Naive B cell (primary cell): ENCODE results near the gene ECE1. TPM values are rescaled to one million over a fixed set of nuclear protein-coding genes. Genes with fewer than 3 reads are reported as not detected.

Source experiments
- ATAC-seq, 2 donors: fragments of 150-1000 bp; cut with Tn5 transposase; 2 replicates each; pipeline ENCODE4 v1.10.0; 2021; ENCODE audit warnings: low read depth in 2 of 2, mild to moderate bottlenecking in 2 of 2, moderate library complexity in 2 of 2
- DNase-seq: peaks from one replicate; pipeline ENCODE4 v3.0.0; 2022
- H3K27ac Mint-ChIP-seq, 6 donors: one replicate each; pipeline ENCODE4 v1.8.0; 2020 to 2022; ENCODE audit warnings: mild to moderate bottlenecking in 6 of 6, mixed read lengths in 6 of 6, moderate library complexity in 5 of 6, inconsistent platforms in 2 of 6
- H3K27me3 Mint-ChIP-seq, 3 donors: one replicate each; pipeline ENCODE4 v1.8.0; 2021 to 2022; ENCODE audit warnings: mixed read lengths in 3 of 3, mild to moderate bottlenecking in 1 of 3
- H3K36me3 Mint-ChIP-seq, 2 donors: one replicate each; pipeline ENCODE4 v1.8.0; 2020 to 2022; ENCODE audit warnings: mixed read lengths in 2 of 2, inconsistent platforms in 1 of 2, mild to moderate bottlenecking in 1 of 2
- H3K4me1 Mint-ChIP-seq, 3 donors: one replicate each; pipeline ENCODE4 v1.8.0; 2020 to 2022; ENCODE audit warnings: mixed read lengths in 3 of 3, inconsistent platforms in 1 of 3, mild to moderate bottlenecking in 1 of 3, moderate library complexity in 1 of 3
- H3K4me3 Mint-ChIP-seq, 8 donors: one replicate each; pipeline ENCODE4 v1.8.0; 2020 to 2022; ENCODE audit warnings: mild to moderate bottlenecking in 8 of 8, mixed read lengths in 8 of 8, moderate library complexity in 8 of 8, inconsistent platforms in 2 of 8
- H3K9me3 Mint-ChIP-seq, 7 donors: one replicate each; pipeline ENCODE4 v1.8.0; 2020 to 2022; ENCODE audit warnings: mixed read lengths in 7 of 7, mild to moderate bottlenecking in 5 of 7, inconsistent platforms in 2 of 7, moderate library complexity in 1 of 7
- polyA plus RNA-seq, 6 donors: library from polyadenylated mRNA; unstranded; fragments of 300-500 nt; fragmentation: Illumina TruSeq; gene quantifications; one replicate each; pipeline ENCODE4 v1.2.3, GENCODE V29; 2021; ENCODE audit warnings: low read depth in 6 of 6

Gene ECE1
- polyA plus RNA-seq, 6 donors from 2014 or later, result 6.9 to 44.5 (median 20.8) TPM

GRCh38 chr1:21332554-21333311, 42.5 kb upstream of the ECE1 start:
- Mint-ChIP-seq H3K36me3 (peaks cover 4 to 7% of the 10 kb centered on the region in 2 donors), H3K9me3 (peaks cover 0 to 2% (median 0%) of the 10 kb centered on the region in 7 donors), H3K4me3 (peak overlapping the region in 3 of 8 donors; percentile 12 to 32 (median 15)), H3K4me1 (peaks cover 43 to 85% (median 64%) of the 10 kb centered on the region in 3 donors), H3K27me3 (no peaks in the 10 kb centered on the region), H3K27ac (peak overlapping the region; percentile 67 to 99 (median 88))
- ATAC-seq (no peak), DNase-seq (no peak)

DNA sequence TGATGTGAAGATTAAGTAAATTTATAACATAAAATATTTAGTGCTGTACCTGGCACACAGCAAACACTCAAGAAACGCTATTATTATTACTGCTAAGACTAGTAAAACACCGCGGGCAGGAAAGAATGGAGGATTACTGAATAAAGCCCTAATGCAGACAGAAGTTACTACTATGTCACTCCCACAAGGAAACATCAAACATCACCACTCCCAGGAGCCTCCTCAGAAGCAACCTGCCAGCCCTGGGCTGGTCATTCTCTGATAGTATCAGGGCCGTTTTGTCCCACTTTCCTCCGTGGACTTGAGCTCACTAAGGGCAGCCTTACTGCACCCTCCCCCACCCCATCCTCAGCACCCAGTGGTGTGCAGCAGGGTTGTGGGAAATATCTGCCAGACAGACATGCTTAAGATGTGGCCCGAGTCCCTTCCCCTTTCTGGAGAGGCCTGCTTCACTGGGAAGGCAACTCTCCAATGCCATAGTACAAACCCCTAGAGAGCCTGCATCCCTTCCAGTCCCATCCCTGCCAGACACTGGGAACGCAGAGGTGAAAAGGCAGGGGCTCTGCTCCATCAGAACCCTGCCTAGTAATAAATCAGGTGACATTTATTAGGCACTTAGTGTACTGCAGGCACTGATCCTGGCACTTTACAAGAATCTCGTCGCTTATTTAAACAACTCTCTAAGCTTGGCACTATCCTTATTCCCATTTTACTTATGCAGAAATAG, 41.7 kb upstream of the ECE1 start:
- Mint-ChIP-seq H3K27ac (peak overlapping the region; percentile 15 to 99 (median 79)), H3K4me1 (peaks cover 39 to 84% (median 55%) of the 10 kb centered on the region in 3 donors), H3K36me3 (peaks cover 4 to 8% of the 10 kb centered on the region in 2 donors), H3K27me3 (no peaks in the 10 kb centered on the region), H3K4me3 (peak overlapping the region in 3 of 8 donors; percentile 1 to 42 (median 15)), H3K9me3 (peaks cover 0 to 2% (median 0%) of the 10 kb centered on the region in 7 donors)
- DNase-seq (no peak), ATAC-seq (no peak)

GRCh38 chr1:21330544-21330943, 40.3 kb upstream of the ECE1 start:
- Mint-ChIP-seq H3K27ac (peak overlapping the region; percentile 29 to 88 (median 60)), H3K4me3 (no peak overlapping the region), H3K9me3 (peaks cover 0 to 2% (median 0%) of the 10 kb centered on the region in 7 donors), H3K4me1 (peaks cover 44 to 83% (median 60%) of the 10 kb centered on the region in 3 donors), H3K36me3 (peaks cover 4 to 8% of the 10 kb centered on the region in 2 donors), H3K27me3 (no peaks in the 10 kb centered on the region)
- ATAC-seq (no peak), DNase-seq (no peak)

GRCh38 chr1:21329209-21329844, 39.1 kb upstream of the ECE1 start:
- Mint-ChIP-seq H3K27me3 (no peaks in the 10 kb centered on the region), H3K9me3 (peaks cover 0 to 2% (median 0%) of the 10 kb centered on the region in 7 donors), H3K27ac (peak overlapping the region; percentile 44 to 94 (median 90)), H3K4me3 (peak overlapping the region in 1 of 8 donors; percentile 72), H3K4me1 (peaks cover 45 to 83% (median 60%) of the 10 kb centered on the region in 3 donors), H3K36me3 (peaks cover 4 to 8% of the 10 kb centered on the region in 2 donors)
- no peak for ATAC-seq
- DNase-seq, result no peak

DNA sequence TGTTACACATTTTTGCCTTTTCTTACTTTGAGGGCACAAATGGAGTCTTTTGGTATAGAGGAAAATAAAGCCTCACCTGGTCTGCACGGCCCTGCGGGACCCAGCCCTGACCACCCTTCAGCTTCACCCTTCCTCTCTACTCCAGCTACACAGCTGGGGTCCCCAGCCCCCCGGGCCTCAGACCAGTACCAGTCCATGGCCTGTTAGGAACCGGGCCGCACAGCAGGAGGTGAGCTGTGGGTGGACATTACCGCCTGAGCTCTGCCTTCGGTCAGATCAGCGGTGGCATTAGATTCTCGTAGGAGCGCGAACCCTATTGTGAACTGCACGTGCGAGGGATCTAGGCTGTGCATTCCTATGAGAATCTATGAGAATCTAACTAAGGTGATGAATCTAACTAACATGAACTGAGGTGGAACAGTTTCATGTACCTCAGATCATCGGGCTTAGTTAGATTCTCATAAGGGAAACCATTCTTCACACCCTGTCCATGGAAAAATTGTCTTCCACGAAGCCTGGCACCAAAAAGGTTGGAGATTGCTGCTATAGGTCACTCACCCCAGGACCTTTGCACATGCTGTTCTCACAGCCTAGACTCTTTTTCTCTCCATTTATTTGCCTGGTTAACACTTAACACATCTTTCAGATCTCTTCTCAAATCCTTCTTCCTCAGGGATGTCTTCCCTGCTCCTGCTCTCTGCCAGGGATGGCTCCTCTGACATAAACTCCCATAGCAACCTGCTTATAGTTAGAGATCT, 37.5 kb upstream of the ECE1 start:
- Mint-ChIP-seq H3K27me3 (no peaks in the 10 kb centered on the region), H3K4me3 (no peak overlapping the region), H3K4me1 (peaks cover 45 to 81% (median 59%) of the 10 kb centered on the region in 3 donors), H3K9me3 (peaks cover 0 to 2% (median 0%) of the 10 kb centered on the region in 7 donors), H3K36me3 (peaks cover 4 to 8% of the 10 kb centered on the region in 2 donors), H3K27ac (peak overlapping the region; percentile 13 to 88 (median 76))
- no peak for DNase-seq
- ATAC-seq, result no peak

GRCh38 chr1:21326861-21327344, 36.6 kb upstream of the ECE1 start:
- no peak for DNase-seq
- Mint-ChIP-seq H3K36me3 (peaks cover 4 to 8% of the 10 kb centered on the region in 2 donors), H3K27ac (peak overlapping the region; percentile 42 to 96 (median 81)), H3K4me3 (peak overlapping the region in 1 of 8 donors; percentile 2), H3K4me1 (peaks cover 50 to 79% (median 60%) of the 10 kb centered on the region in 3 donors), H3K27me3 (no peaks in the 10 kb centered on the region), H3K9me3 (peaks cover 0 to 2% (median 0%) of the 10 kb centered on the region in 7 donors)
- ATAC-seq, result no peak

DNA sequence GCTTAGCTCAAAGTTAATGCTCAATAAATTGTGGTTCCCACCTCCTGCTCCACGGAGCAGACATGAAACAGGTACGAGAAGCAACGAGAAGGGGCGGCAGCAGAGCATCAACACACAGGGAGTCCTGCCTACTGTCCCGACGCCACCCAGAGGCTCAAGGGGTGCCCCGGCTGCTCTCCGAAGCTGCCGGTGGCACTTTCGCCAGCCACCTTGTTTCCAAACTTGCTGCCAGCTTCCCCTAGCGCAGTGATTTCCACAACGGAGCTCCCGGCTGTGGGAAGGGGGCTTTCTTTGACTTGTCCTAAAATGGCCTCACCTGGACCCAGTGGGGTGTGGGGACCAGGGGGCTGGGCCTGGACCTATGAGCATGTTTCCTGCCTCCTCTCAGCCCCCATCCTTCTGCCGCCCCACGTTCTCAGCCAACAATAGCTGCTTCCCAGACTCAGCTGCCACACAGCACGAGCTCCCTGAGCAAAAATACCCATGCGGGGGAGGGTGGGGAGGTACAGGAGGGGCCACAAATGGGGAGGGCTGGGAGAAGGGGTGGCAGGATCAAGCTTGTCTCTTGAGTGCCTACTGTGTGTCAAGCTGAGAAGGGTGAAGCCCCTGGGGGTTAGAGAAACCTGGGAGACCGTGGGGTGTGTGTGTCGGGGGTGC, 35.6 kb upstream of the ECE1 start:
- H3K4me1 Mint-ChIP-seq, result peaks cover 50 to 75% (median 61%) of the 10 kb centered on the region in 3 donors
- no peaks in the 10 kb centered on the region for H3K27me3 Mint-ChIP-seq
- peaks cover 0 to 2% (median 0%) of the 10 kb centered on the region in 7 donors for H3K9me3 Mint-ChIP-seq
- H3K36me3 Mint-ChIP-seq, result peaks cover 4 to 8% of the 10 kb centered on the region in 2 donors
- peak overlapping the region in 5 of 8 donors; percentile 10 to 92 (median 73) for H3K4me3 Mint-ChIP-seq
- H3K27ac Mint-ChIP-seq, result peak overlapping the region; percentile 88 to 98 (median 94)
- ATAC-seq, result no peak
- no peak for DNase-seq

GRCh38 chr1:21325231-21325718, 35.0 kb upstream of the ECE1 start:
- Mint-ChIP-seq H3K27ac (peak overlapping the region; percentile 88 to 98 (median 94)), H3K36me3 (peaks cover 4 to 8% of the 10 kb centered on the region in 2 donors), H3K4me3 (peak overlapping the region; percentile 45 to 92 (median 74)), H3K27me3 (no peaks in the 10 kb centered on the region), H3K4me1 (peaks cover 46 to 74% (median 59%) of the 10 kb centered on the region in 3 donors), H3K9me3 (peaks cover 0 to 2% (median 0%) of the 10 kb centered on the region in 7 donors)
- ATAC-seq, result peak; percentile 87 to 89
- peak; percentile 73 for DNase-seq

DNA sequence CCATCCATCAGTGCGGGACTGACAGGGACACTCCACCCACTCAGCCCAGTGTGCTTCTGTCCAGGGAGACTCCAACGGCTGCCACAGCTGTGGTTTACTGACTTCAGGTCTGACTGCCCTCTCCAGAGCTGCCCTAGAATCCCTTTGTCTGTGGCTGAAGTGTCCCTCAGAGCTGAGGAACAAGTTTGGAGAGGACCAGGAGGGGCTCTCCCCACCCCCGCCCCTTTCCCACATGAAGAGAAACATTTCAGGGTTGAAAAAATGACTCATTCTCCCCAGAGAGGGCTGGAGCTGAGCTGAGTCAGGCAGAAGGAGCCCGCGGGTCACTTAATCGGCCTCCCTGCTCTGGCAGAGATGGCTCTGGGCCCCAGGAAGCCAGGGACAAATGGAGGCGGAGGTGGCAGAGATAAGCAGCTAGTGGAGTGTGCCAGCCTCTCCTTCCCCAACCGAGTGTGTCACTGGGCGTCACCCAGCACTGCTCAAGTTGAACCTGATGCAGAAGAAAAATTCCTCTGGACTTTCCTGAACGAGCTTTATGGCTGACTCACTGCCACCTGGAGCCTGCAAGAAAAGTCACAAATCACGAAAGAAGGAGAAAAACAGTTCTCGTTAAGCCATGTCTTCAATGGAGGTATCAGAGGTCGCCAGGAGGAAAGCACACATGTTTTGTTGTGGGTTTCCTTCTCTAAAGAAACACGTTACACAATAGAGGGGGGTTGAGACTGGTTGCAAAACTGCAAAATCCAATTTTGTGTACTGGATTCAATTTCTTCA, 34.3 kb upstream of the ECE1 start:
- DNase-seq, result peak; percentile 23
- Mint-ChIP-seq H3K4me3 (peak overlapping the region; percentile 45 to 92 (median 70)), H3K9me3 (peaks cover 0 to 2% (median 0%) of the 10 kb centered on the region in 7 donors), H3K4me1 (peaks cover 47 to 76% (median 59%) of the 10 kb centered on the region in 3 donors), H3K27me3 (no peaks in the 10 kb centered on the region), H3K36me3 (peaks cover 7 to 8% of the 10 kb centered on the region in 2 donors), H3K27ac (peak overlapping the region; percentile 88 to 98 (median 94))
- ATAC-seq, result peak; percentile 64 to 66

GRCh38 chr1:21323091-21323490, 32.8 kb upstream of the ECE1 start:
- Mint-ChIP-seq H3K4me1 (peaks cover 41 to 65% (median 55%) of the 10 kb centered on the region in 3 donors), H3K4me3 (peak overlapping the region in 2 of 8 donors; percentile 6 to 24)
- ATAC-seq, result no peak

GRCh38 chr1:21322681-21323016, 32.4 kb upstream of the ECE1 start:
- Mint-ChIP-seq H3K4me1 (peaks cover 41 to 67% (median 60%) of the 10 kb centered on the region in 3 donors), H3K4me3 (peak overlapping the region in 3 of 8 donors; percentile 6 to 61 (median 25)), H3K27me3 (no peaks in the 10 kb centered on the region), H3K36me3 (peaks cover 0 to 5% of the 10 kb centered on the region in 2 donors), H3K9me3 (peaks cover 0 to 1% (median 0%) of the 10 kb centered on the region in 7 donors), H3K27ac (peak overlapping the region in 4 of 6 donors; percentile 47 to 87 (median 77))
- no peak for DNase-seq
- no peak for ATAC-seq

More at GRCh38 chr1:21323091-21323490, 32.8 kb upstream of the ECE1 start:
- no peaks in the 10 kb centered on the region for H3K27me3 Mint-ChIP-seq
- peaks cover 0 to 1% (median 0%) of the 10 kb centered on the region in 7 donors for H3K9me3 Mint-ChIP-seq
- peak overlapping the region in 2 of 6 donors; percentile 38 to 88 for H3K27ac Mint-ChIP-seq
- DNase-seq, result no peak
- peaks cover 4 to 7% of the 10 kb centered on the region in 2 donors for H3K36me3 Mint-ChIP-seq
